ENCODE measurements around the gene BEGAIN. TPM values are rescaled to one million over a fixed set of nuclear protein-coding genes. Genes with fewer than 3 reads are reported as not detected.

The BEGAIN gene
- polyA plus RNA-seq, 1 donor from 2014 or later: 10.9 TPM

DNA sequence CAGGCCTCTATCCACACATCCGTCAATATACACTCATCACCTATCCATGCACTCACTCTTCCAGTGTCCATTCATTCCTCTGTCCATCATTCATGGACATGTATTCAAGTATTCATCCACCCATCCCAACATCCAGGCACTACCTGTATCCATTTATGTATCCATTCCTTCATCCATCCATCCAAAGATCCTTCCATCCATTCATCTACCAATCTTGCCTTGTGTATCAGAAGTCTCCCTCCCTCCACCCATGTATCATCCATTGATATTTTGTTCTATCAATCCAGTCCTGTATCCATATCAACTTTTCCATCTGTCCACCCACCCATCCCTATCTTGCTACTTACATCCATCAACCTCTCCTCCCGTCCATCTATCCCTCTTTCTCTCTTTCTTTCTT lies 4.0 kb downstream of the BEGAIN start:
- Histone ChIP-seq H3K79me2 (replicated peaks; ENCODE audit: insufficient read depth, low read length) (no peaks in the 10 kb centered on the region), H3K9me2 (ENCODE audit: insufficient read depth, low read length) (no peaks in the 10 kb centered on the region), H3K9me3 (ENCODE audit: low read length) (no peaks in the 10 kb centered on the region), H3K27me3 (ENCODE audit: insufficient read depth, low read depth, low read length) (no peaks in the 10 kb centered on the region), H4K20me1 (ENCODE audit: insufficient read depth) (no peaks in the 10 kb centered on the region), H3K36me3 (ENCODE audit: insufficient read depth, low read length) (no peaks in the 10 kb centered on the region), H3F3A (ENCODE audit: insufficient read depth, low read length, poor library complexity, severe bottlenecking) (no peaks in the 10 kb centered on the region), H3K9ac (ENCODE audit: low read length) (no peak overlapping the region), H2AFZ (ENCODE audit: low read depth, low read length) (no peak overlapping the region), H3K27ac (ENCODE audit: low read length) (no peak overlapping the region), H3K4me2 (ENCODE audit: low read length) (no peak overlapping the region), H3K4me3 (ENCODE audit: low read length) (no peak overlapping the region)
- TF ChIP-seq EZH2 (IDR thresholded peaks at IDR 0.05; ENCODE audit: borderline replicate concordance, insufficient read depth, low read length, poor library complexity, severe bottlenecking) (no peak), MXI1 (conservative IDR thresholded peaks at IDR 0.05; ENCODE audit: poor library complexity, severe bottlenecking) (no peak), TAF1 (IDR thresholded peaks at IDR 0.05; ENCODE audit: low read depth) (no peak), REST (IDR thresholded peaks at IDR 0.05; ENCODE audit: borderline replicate concordance) (no peak), EP300 (conservative IDR thresholded peaks at IDR 0.05; ENCODE audit: poor library complexity, severe bottlenecking) (no peak), SMC3 (conservative IDR thresholded peaks at IDR 0.05; ENCODE audit: poor library complexity) (no peak)

- Histone ChIP-seq H3K36me3 (ENCODE audit: insufficient read depth, low read length) (no peaks in the 10 kb centered on the region), H3K79me2 (replicated peaks; ENCODE audit: insufficient read depth, low read length) (no peaks in the 10 kb centered on the region), H3K27ac (ENCODE audit: low read length) (no peak overlapping the region), H3K4me3 (ENCODE audit: low read length) (no peak overlapping the region), H4K20me1 (ENCODE audit: insufficient read depth) (no peaks in the 10 kb centered on the region), H2AFZ (ENCODE audit: low read depth, low read length) (no peak overlapping the region), H3F3A (ENCODE audit: insufficient read depth, low read length, poor library complexity, severe bottlenecking) (no peaks in the 10 kb centered on the region), H3K9me3 (ENCODE audit: low read length) (no peaks in the 10 kb centered on the region), H3K27me3 (ENCODE audit: insufficient read depth, low read depth, low read length) (no peaks in the 10 kb centered on the region), H3K9me2 (ENCODE audit: insufficient read depth, low read length) (no peaks in the 10 kb centered on the region), H3K9ac (ENCODE audit: low read length) (no peak overlapping the region), H3K4me2 (ENCODE audit: low read length) (no peak overlapping the region)
- TF ChIP-seq SMC3 (conservative IDR thresholded peaks at IDR 0.05; ENCODE audit: poor library complexity): no peak
- TF ChIP-seq CTCF (IDR thresholded peaks at IDR 0.05; ENCODE audit: poor library complexity, severe bottlenecking): no peak
- no peak for TF ChIP-seq RAD21 (conservative IDR thresholded peaks at IDR 0.05)
- TF ChIP-seq EZH2 (IDR thresholded peaks at IDR 0.05; ENCODE audit: borderline replicate concordance, insufficient read depth, low read length, poor library complexity, severe bottlenecking): no peak
- TF ChIP-seq POLR2AphosphoS5 (IDR thresholded peaks at IDR 0.05): no peak
- TF ChIP-seq EP300 (conservative IDR thresholded peaks at IDR 0.05; ENCODE audit: poor library complexity, severe bottlenecking): no peak
- no peak for TF ChIP-seq REST (IDR thresholded peaks at IDR 0.05; ENCODE audit: borderline replicate concordance)
- TF ChIP-seq TAF1 (IDR thresholded peaks at IDR 0.05; ENCODE audit: low read depth): no peak
- no peak for TF ChIP-seq MXI1 (conservative IDR thresholded peaks at IDR 0.05; ENCODE audit: poor library complexity, severe bottlenecking)
Measured at GRCh38 chr14:100582496-100583165, 4.6 kb downstream of the BEGAIN start.
